MM.1S (cell line): ENCODE results near the gene NTN5.
"Not testable (repeated sequence)": the region's sequence is repeated elsewhere in the genome, so short reads cannot be mapped to it uniquely, and the experiment has no call there.

Experiments used
- DNase-seq: peaks from one replicate; pipeline ENCODE4 v3.0.0-alpha.2; 2015
- H2AFZ ChIP-seq: fragments of 300-600 bp; sonication (generic); 2 replicates; pipeline ENCODE4 v1.6.0; 2016; ENCODE audit warnings: antibody characterized with exemption, low read length
- H3F3A ChIP-seq: fragments of 300-600 bp; sonication (generic); 2 replicates; pipeline ENCODE4 v1.6.1; 2016; ENCODE audit warnings: mild to moderate bottlenecking, antibody characterized with exemption, low read length, moderate library complexity, mixed read lengths; ENCODE audit not compliant: insufficient read depth
- H3K27ac ChIP-seq: fragments of 300-600 bp; sonication (generic); 2 replicates; pipeline ENCODE4 v1.5.1; 2016; ENCODE audit warnings: mild to moderate bottlenecking, low read length
- H3K27me3 ChIP-seq: fragments of 300-600 bp; sonication (generic); replicated peaks from 2 replicates; pipeline ENCODE4 v1.6.0; 2016; ENCODE audit warnings: low read length; ENCODE audit not compliant: insufficient read depth
- H3K36me3 ChIP-seq: fragments of 300-600 bp; sonication (generic); replicated peaks from 2 replicates; pipeline ENCODE4 v1.6.1; 2016; ENCODE audit warnings: mild to moderate bottlenecking, low read length, mixed read lengths; ENCODE audit not compliant: insufficient read depth
- H3K4me1 ChIP-seq: fragments of 300-600 bp; sonication (generic); 2 replicates; pipeline ENCODE4 v1.6.1; 2016; ENCODE audit warnings: low read length, mixed read lengths
- H3K4me2 ChIP-seq: fragments of 300-600 bp; sonication (generic); 2 replicates; pipeline ENCODE4 v1.6.0; 2016; ENCODE audit warnings: low read depth, low read length
- H3K4me3 ChIP-seq: fragments of 300-600 bp; sonication (generic); 2 replicates; pipeline ENCODE4 v1.5.1; 2016; ENCODE audit warnings: low read length, mixed read lengths
- H3K79me2 ChIP-seq: fragments of 300-600 bp; sonication (generic); 2 replicates; pipeline ENCODE4 v1.6.1; 2016; ENCODE audit warnings: mixed run types, low read length, mixed read lengths
- H3K9ac ChIP-seq: fragments of 300-600 bp; sonication (generic); 2 replicates; pipeline ENCODE4 v1.6.1; 2016; ENCODE audit warnings: low read length, mixed read lengths
- H3K9me2 ChIP-seq: fragments of 300-600 bp; sonication (generic); replicated peaks from 2 replicates; pipeline ENCODE4 v1.6.1; 2016; ENCODE audit warnings: mild to moderate bottlenecking, low read length, mixed read lengths; ENCODE audit not compliant: insufficient read depth
- H3K9me3 ChIP-seq: fragments of 300-600 bp; sonication (generic); replicated peaks from 2 replicates; pipeline ENCODE4 v1.6.1; 2016; ENCODE audit warnings: mild to moderate bottlenecking, low read length, mixed read lengths; ENCODE audit not compliant: insufficient read depth
- H4K20me1 ChIP-seq: fragments of 300-600 bp; sonication (generic); 2 replicates; pipeline ENCODE4 v1.6.1; 2016; ENCODE audit warnings: mild to moderate bottlenecking, low read length, moderate library complexity, mixed read lengths; ENCODE audit not compliant: insufficient read depth
- EZH2 ChIP-seq: fragments of 300-600 bp; sonication (generic); optimal IDR thresholded peaks from 2 replicates; pipeline ENCODE3; 2017; ENCODE audit warnings: low read depth, mild to moderate bottlenecking, antibody characterized with exemption, low read length, mixed read lengths
- EZH2phosphoT487 ChIP-seq: fragments of 300-600 bp; sonication (generic); IDR thresholded peaks from 2 replicates; pipeline ENCODE4 v1.6.1; 2018; ENCODE audit warnings: antibody characterized with exemption, low read length
- TF ChIP-seq, protein P1 (sequence below): fragments of 300-600 bp; sonication (generic); IDR thresholded peaks from 2 replicates; pipeline ENCODE4 v1.5.1; 2016; ENCODE audit warnings: antibody characterized with exemption, low read length, mixed read lengths

The NTN5 gene

DNA sequence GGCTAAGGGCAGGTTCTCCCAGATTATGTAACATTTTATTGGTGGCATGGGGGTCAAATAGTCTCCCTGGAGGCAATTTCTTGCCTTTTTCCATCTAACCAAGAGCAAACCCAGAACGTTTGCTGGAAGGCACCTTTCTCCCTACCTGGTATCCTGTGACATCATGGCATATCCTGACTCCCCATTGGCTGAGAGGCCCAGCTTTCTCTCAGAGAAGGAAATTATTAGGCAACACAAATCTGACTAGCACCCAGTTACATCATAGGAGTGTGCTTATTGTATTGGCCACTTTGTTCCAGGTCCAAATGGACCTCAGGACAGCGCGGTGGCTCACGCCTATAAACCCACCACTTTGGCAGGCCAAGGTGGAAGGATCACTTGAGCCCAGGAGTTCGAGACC is 13.0 kb downstream of the NTN5 start:
- Histone ChIP-seq H2AFZ (no peak overlapping the region), H3K36me3 (no peaks in the 10 kb centered on the region), H3K9me3 (no peaks in the 10 kb centered on the region), H3K27me3 (peaks cover 45% of the 10 kb centered on the region), H3K79me2 (no peaks in the 10 kb centered on the region), H4K20me1 (no peaks in the 10 kb centered on the region), H3K4me1 (peaks cover 4% of the 10 kb centered on the region), H3K9ac (no peak overlapping the region), H3K27ac (no peak overlapping the region), H3K9me2 (no peaks in the 10 kb centered on the region), H3K4me2 (no peak overlapping the region), H3K4me3 (no peak overlapping the region), H3F3A (no peaks in the 10 kb centered on the region)
- TF ChIP-seq, protein P1, sequence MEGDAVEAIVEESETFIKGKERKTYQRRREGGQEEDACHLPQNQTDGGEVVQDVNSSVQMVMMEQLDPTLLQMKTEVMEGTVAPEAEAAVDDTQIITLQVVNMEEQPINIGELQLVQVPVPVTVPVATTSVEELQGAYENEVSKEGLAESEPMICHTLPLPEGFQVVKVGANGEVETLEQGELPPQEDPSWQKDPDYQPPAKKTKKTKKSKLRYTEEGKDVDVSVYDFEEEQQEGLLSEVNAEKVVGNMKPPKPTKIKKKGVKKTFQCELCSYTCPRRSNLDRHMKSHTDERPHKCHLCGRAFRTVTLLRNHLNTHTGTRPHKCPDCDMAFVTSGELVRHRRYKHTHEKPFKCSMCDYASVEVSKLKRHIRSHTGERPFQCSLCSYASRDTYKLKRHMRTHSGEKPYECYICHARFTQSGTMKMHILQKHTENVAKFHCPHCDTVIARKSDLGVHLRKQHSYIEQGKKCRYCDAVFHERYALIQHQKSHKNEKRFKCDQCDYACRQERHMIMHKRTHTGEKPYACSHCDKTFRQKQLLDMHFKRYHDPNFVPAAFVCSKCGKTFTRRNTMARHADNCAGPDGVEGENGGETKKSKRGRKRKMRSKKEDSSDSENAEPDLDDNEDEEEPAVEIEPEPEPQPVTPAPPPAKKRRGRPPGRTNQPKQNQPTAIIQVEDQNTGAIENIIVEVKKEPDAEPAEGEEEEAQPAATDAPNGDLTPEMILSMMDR, result no peak
- DNase-seq, result no peak

DNA sequence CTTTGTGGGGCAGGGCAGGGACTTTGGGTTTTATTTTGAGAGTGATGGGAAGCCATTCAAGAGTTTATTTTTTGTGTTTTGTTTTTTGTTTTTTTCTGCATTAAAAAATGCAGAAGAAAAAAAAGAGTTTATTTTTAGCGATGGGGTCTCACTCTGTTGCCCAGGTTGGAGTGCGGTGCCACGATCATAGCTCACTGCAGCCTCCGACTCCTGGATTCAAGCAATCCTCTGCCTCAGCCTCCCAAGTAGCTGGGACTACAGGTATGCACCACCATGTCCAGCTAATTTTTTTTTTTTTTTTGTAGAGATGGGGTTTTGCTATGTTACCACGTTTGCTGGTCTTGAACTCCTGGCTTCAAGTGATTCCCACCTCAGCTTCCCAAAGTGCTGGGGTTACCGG is 14.3 kb downstream of the NTN5 start:
- Histone ChIP-seq H4K20me1 (no peaks in the 10 kb centered on the region), H3K4me2 (no peak overlapping the region), H3K27me3 (peaks cover 51% of the 10 kb centered on the region), H3K4me3 (no peak overlapping the region), H3F3A (no peaks in the 10 kb centered on the region), H3K9me2 (no peaks in the 10 kb centered on the region), H3K27ac (no peak overlapping the region), H3K9me3 (no peaks in the 10 kb centered on the region), H3K79me2 (no peaks in the 10 kb centered on the region), H3K9ac (no peak overlapping the region), H2AFZ (no peak overlapping the region), H3K36me3 (no peaks in the 10 kb centered on the region), H3K4me1 (peaks cover 4% of the 10 kb centered on the region)
- no peak for TF ChIP-seq EZH2phosphoT487
- TF ChIP-seq, protein P1, result no peak
- no peak for TF ChIP-seq EZH2
- no peak for DNase-seq

DNA sequence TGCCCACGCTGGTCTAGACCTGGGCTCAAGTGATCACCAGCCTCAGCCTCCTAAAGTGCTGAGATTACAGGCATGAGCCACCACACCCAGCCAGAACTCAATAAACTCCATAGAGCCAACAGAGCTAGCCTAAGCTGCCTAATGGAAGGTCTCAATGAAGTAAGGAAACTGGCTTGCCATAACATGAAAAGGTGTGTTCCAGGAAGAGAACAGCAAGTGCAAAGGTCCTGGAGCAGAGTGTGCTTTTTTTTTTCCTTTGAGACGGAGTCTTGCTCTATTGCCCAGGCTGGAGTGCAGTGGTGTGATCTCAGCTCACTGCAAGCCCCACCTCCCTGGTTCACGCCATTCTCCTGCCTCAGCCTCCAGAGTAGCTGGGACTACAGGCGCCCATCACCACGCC is 15.0 kb downstream of the NTN5 start:
- not testable (repeated sequence) for H3K4me2 ChIP-seq, H3K9ac ChIP-seq, H3F3A ChIP-seq, H2AFZ ChIP-seq, H3K79me2 ChIP-seq, H3K9me2 ChIP-seq, H3K4me3 ChIP-seq, H3K9me3 ChIP-seq, H3K4me1 ChIP-seq, DNase-seq, H4K20me1 ChIP-seq, H3K36me3 ChIP-seq, H3K27ac ChIP-seq
- peaks cover 51% of the 10 kb centered on the region for H3K27me3 ChIP-seq

DNA sequence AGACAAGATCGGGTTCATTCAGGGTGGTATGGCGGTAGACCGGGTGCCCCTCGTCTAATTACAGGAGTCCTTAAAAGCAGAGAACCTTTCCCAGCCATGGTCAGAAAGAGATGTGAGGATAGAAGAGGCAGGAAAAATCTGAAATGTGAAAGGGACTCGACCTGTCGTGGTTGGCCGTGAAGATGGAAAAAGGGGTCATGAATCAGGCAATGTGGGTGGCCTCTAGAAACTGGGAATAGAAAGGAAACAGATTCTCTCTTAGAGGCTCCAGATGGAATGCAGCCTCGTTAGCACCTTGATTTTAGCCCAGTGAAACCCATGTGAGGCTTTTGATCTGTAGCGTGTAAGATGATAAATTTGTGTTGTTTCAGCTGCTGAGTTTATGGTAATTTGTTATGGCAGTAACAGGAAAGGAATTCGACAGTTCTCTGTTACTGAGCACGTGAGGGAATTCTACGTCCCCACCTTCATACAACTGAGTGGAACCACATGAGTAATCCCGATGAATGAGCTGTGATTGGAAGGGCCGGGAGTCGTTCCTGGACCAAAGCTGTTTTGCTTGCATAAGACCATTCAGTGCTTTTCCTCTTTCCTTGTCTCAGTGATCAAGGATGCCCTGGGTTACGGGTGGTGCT is 15.9 kb downstream of the NTN5 start:
- H3K4me1 ChIP-seq, result peaks cover 4% of the 10 kb centered on the region
- no peak overlapping the region for H3K4me2 ChIP-seq
- no peak for DNase-seq
- H3K4me3 ChIP-seq, result no peak overlapping the region
- H3F3A ChIP-seq, result no peaks in the 10 kb centered on the region
- no peak overlapping the region for H3K27ac ChIP-seq
- no peak overlapping the region for H2AFZ ChIP-seq
- no peak overlapping the region for H3K9ac ChIP-seq
- H3K36me3 ChIP-seq, result no peaks in the 10 kb centered on the region
- peaks cover 51% of the 10 kb centered on the region for H3K27me3 ChIP-seq
- no peaks in the 10 kb centered on the region for H3K9me3 ChIP-seq
- TF ChIP-seq EZH2phosphoT487 (no peak), EZH2 (no peak)
- TF ChIP-seq, protein P1, result no peak
- no peaks in the 10 kb centered on the region for H3K79me2 ChIP-seq
- no peaks in the 10 kb centered on the region for H4K20me1 ChIP-seq
- H3K9me2 ChIP-seq, result no peaks in the 10 kb centered on the region
